Measurements from ENCODE around the gene DPYSL4.

DPYSL4 gene

DNA sequence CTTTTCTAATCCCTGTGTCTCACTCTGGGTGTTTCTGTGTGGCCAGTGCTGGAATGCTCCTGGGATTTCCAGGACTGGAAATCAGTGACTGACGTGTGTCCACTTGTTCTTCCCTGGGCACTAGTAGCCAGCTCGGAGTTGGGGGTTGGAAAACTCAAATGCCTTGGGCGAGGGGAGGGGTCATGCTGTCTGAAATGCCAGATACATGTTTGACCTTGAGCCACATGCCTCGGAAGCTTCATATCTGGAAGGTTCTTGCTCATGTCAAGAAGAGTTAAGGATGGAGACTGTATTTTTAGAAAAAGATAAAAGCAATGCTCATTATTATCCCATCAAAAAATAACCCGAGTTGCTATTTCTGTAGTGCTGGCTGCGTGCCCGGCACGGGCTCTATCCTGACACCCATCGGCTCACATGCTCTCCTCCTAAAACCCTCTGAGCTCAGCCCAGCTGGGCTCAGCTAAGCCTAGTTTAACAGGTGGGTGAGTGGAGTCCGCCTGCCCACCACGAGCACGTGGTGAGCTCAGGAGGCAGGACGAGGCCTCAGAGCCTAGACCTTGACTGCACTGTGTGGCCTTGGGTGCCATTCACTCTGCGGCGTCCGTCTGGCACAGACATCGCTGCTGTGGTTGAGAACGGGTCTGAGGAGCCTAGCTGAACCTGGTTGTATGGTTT is 6.4 kb downstream of the DPYSL4 start:
- Histone ChIP-seq H3K36me3 (ENCODE audit: control insufficient read depth, insufficient read depth, low read length) (peaks cover 25% of the 10 kb centered on the region), H3K4me1 (ENCODE audit: control insufficient read depth, insufficient read depth, low read length, poor library complexity, severe bottlenecking) (no peaks in the 10 kb centered on the region), H3K4me3 (ENCODE audit: extremely low read depth, insufficient read depth, low read length, poor library complexity, severe bottlenecking) (no peak overlapping the region), H3K9me3 (ENCODE audit: control insufficient read depth, low read length) (no peaks in the 10 kb centered on the region), H3K27ac (ENCODE audit: low read depth, low read length, severe bottlenecking) (no peak overlapping the region)
- 84 to 87% methylated on average over 13 to 16 of the region's 18 CpGs for WGBS, 2 experiments (ENCODE audit: insufficient coverage in 2 of 2)

DNA sequence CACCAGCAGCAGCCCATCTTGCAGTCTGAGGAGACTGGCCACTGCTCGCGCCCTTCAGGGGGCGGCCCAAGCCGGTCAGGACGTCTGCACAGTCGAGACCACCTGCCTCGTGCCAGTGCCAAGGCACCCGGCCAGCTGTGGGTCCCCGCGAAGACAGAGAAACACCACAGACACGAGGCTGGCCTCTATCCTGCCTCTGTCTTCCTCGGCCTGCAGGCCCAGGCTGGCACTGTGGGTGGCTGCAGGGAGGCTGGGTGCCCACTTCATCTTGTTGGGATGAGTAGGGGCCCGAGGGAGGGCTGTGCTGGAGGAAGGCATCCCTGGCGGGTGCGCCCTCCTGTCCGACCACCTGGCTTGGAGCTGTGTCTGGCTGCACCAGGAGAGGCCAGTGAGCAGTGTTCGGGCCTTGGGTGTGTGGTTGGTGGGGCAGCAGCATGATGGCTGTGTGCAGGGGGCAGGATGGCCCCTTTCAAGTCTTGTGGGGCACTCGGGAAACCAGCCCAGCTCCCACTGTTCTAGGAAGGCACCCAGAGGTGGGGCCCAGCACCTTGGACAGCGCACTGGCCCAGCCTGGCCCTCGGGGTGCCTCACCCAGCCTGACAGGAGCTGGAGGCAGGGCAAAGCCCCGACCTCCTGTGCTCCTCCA is 7.3 kb downstream of the DPYSL4 start:
- WGBS, 2 experiments (ENCODE audit: insufficient coverage in 2 of 2) = 89 to 93% methylated on average over 18 of the region's 21 CpGs
- Histone ChIP-seq H3K4me3 (ENCODE audit: extremely low read depth, insufficient read depth, low read length, poor library complexity, severe bottlenecking) (no peak overlapping the region), H3K36me3 (ENCODE audit: control insufficient read depth, insufficient read depth, low read length) (peaks cover 25% of the 10 kb centered on the region), H3K9me3 (ENCODE audit: control insufficient read depth, low read length) (no peaks in the 10 kb centered on the region), H3K4me1 (ENCODE audit: control insufficient read depth, insufficient read depth, low read length, poor library complexity, severe bottlenecking) (no peaks in the 10 kb centered on the region), H3K27ac (ENCODE audit: low read depth, low read length, severe bottlenecking) (no peak overlapping the region)

DNA sequence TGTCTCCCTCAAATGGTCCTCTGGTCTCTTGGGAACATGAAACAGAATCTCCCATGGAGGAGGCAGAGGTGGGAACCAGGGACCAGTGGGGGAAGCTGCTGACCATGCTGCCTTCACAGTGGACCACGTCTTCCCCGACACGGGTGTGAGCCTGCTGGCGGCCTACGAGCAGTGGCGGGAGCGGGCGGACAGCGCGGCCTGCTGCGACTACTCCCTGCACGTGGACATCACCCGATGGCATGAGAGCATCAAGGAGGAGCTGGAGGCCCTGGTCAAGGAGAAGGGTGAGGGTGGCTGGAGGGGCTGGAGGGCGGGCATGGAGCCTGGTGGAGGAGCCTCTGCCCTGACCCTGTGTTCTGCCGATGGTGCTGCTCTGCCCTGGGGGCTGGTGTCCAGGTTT is 8.0 kb downstream of the DPYSL4 start:
- Histone ChIP-seq H3K9me3 (ENCODE audit: control insufficient read depth, low read length) (no peaks in the 10 kb centered on the region), H3K27ac (ENCODE audit: low read depth, low read length, severe bottlenecking) (no peak overlapping the region)
- WGBS, 2 experiments (ENCODE audit: insufficient coverage in 2 of 2) = 95 to 97% methylated on average over 7 to 12 of the region's 15 CpGs

DNA sequence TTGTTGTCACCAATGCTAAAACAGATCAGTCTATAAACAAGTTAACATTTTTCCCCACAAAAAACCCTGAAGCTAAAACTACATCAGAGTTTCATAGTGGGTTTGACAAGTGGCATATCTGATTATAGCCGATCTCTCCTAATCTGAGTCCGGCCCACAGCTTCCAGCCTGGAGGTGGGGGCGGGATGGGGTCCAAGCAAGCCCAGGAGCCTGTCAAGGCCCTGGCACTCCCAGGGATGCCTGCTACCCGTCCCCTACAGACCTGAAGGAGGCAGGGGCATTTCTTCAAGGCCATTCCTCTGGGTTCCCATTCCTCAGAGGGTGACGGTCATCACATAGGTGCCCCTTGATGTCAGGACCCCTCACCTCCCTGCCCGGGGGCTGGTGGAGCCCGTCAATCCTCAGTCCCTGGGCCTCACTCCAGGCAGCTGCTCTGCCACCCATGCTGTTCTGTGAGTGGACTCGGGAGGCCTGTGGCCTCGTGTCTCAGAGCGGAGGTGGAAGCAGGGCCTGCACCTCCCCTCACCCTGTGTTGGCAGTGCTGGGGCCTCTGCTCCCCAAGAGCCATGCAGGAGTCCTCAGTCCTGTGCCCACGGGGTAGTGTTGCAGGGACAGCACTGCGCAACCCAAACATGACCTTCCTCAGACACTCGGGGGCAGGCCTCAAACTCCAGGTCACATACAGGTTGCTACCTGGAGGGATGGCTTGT is 8.8 kb downstream of the DPYSL4 start:
- Histone ChIP-seq H3K36me3 (ENCODE audit: control insufficient read depth, insufficient read depth, low read length) (peaks cover 25% of the 10 kb centered on the region), H3K4me3 (ENCODE audit: extremely low read depth, insufficient read depth, low read length, poor library complexity, severe bottlenecking) (no peak overlapping the region)
- 88 to 89% methylated on average over 12 to 13 of the region's 13 CpGs for WGBS, 2 experiments (ENCODE audit: insufficient coverage in 2 of 2)

More for the DNA sequence above, 8.0 kb downstream of the DPYSL4 start:
- Histone ChIP-seq H3K4me1 (ENCODE audit: control insufficient read depth, insufficient read depth, low read length, poor library complexity, severe bottlenecking) (no peaks in the 10 kb centered on the region), H3K4me3 (ENCODE audit: extremely low read depth, insufficient read depth, low read length, poor library complexity, severe bottlenecking) (no peak overlapping the region), H3K36me3 (ENCODE audit: control insufficient read depth, insufficient read depth, low read length) (peaks cover 25% of the 10 kb centered on the region)

DNA sequence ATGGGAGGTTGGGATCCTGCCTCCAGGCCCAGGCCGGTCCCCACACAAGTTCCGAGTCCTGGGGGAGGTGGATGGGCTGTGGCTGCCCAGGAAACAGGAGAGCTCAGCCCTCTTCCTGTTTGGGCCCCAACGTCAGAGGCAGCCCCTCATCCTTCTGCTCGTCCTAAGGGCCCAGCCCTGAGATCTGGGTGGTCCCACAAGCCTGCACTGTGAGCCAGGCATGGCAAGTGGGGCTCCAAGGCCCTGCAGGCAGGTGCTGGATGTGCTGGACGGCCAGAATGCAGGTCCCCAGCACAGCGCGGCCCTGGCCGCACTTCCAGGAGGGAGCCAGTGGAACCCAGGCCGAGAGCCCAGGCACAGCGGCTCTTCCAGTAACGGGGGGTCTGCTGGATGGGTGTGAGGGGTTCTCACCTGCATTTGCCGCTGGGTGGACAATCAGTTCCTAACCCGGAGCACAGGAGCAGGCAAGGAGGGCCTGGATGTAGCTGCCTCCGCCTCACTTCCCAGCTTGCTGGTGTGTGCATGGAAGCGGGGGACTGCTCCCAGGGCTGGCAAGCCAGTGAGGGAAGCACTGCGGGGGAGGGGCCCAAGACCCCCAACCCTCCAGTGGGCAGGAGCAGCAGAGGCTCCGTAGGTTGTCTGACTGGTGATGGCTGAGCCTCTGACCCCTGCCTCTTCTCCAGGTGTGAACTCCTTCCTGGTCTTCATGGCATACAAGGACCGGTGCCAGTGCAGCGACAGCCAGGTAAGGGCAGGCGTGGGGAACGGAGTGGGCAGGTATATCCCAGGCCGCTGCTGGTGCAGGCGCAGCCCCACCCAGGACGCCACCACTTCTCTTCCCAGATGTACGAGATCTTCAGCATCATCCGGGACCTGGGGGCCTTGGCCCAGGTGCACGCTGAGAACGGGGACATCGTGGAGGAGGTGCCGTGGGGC is 9.7 kb downstream of the DPYSL4 start:
- no peaks in the 10 kb centered on the region for H3K9me3 ChIP-seq (ENCODE audit: control insufficient read depth, low read length)
- no peak overlapping the region for H3K4me3 ChIP-seq (ENCODE audit: extremely low read depth, insufficient read depth, low read length, poor library complexity, severe bottlenecking)
- no peak overlapping the region for H3K27ac ChIP-seq (ENCODE audit: low read depth, low read length, severe bottlenecking)
- H3K36me3 ChIP-seq (ENCODE audit: control insufficient read depth, insufficient read depth, low read length) = peaks cover 25% of the 10 kb centered on the region
- H3K4me1 ChIP-seq (ENCODE audit: control insufficient read depth, insufficient read depth, low read length, poor library complexity, severe bottlenecking) = no peaks in the 10 kb centered on the region
- 93% methylated on average over 22 to 28 of the region's 30 CpGs for WGBS, 2 experiments (ENCODE audit: insufficient coverage in 2 of 2)

More for the DNA sequence above, 8.8 kb downstream of the DPYSL4 start:
- H3K4me1 ChIP-seq (ENCODE audit: control insufficient read depth, insufficient read depth, low read length, poor library complexity, severe bottlenecking) = no peaks in the 10 kb centered on the region
- no peak overlapping the region for H3K27ac ChIP-seq (ENCODE audit: low read depth, low read length, severe bottlenecking)
- no peaks in the 10 kb centered on the region for H3K9me3 ChIP-seq (ENCODE audit: control insufficient read depth, low read length)

DNA sequence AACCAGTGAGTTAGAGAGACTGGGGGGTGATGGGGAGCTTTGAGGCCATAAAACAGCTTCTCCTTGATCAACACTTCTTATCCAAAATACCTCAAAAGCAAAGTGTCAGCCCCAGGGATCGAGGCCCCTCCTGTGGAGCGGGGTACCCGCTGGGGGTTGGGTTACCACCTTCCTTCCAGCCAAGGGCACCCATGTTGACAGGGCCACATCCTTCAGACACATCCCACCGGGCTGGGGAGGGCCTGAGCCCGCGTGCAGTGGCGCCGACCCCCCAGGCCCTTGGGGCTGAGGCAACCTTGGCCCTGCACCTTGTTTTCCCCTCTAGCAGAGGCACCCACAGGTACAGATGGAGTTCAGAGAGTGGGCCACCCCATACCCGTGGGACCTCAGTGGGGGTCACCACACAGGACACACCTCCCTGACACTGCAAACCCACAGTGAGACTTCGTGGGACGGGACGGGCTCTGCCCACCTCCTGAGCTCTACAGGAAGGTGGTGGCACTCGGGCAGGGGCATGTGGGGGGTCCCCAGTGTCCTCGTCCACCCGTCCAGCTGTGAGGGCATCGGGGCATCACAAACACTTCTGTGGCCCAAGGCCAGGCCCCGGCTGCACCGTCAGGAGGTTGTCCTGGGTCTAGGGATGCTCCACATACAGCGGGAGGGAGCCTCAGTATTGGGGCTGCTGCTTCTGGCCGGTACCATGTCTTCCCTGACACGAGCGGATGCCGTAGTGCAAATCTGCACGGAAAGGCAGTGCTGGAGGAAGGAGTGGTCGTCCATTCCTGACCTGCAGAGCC is 10.7 kb downstream of the DPYSL4 start:
- no peaks in the 10 kb centered on the region for H3K9me3 ChIP-seq (ENCODE audit: control insufficient read depth, low read length)
- WGBS, 2 experiments (ENCODE audit: insufficient coverage in 2 of 2) = 86 to 89% methylated on average over 13 to 24 of the region's 25 CpGs
- no peaks in the 10 kb centered on the region for H3K4me1 ChIP-seq (ENCODE audit: control insufficient read depth, insufficient read depth, low read length, poor library complexity, severe bottlenecking)
- peaks cover 19% of the 10 kb centered on the region for H3K36me3 ChIP-seq (ENCODE audit: control insufficient read depth, insufficient read depth, low read length)
- H3K27ac ChIP-seq (ENCODE audit: low read depth, low read length, severe bottlenecking) = no peak overlapping the region
- no peak overlapping the region for H3K4me3 ChIP-seq (ENCODE audit: extremely low read depth, insufficient read depth, low read length, poor library complexity, severe bottlenecking)

DNA sequence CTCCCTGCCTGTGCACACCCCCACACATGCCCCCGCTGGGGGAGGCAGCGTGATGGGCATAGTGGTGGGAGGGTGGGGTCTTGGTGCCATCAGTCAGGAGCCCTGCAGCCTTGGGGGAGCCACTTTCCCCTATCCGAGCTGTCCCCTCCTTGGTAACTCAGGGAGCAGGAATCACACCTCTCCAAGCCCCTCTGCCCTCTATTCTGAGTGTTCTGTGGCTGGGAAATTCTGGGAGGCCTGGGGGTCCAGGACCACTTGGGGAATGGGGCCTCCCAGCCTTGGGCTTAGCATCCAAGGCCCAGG is 11.3 kb downstream of the DPYSL4 start:
- Histone ChIP-seq H3K36me3 (ENCODE audit: control insufficient read depth, insufficient read depth, low read length) (peaks cover 19% of the 10 kb centered on the region), H3K27ac (ENCODE audit: low read depth, low read length, severe bottlenecking) (no peak overlapping the region), H3K4me1 (ENCODE audit: control insufficient read depth, insufficient read depth, low read length, poor library complexity, severe bottlenecking) (no peaks in the 10 kb centered on the region), H3K9me3 (ENCODE audit: control insufficient read depth, low read length) (no peaks in the 10 kb centered on the region), H3K4me3 (ENCODE audit: extremely low read depth, insufficient read depth, low read length, poor library complexity, severe bottlenecking) (no peak overlapping the region)
- WGBS, 2 experiments (ENCODE audit: insufficient coverage in 2 of 2) = no CpG with 5 or more reads among the region's 3 CpGs

DNA sequence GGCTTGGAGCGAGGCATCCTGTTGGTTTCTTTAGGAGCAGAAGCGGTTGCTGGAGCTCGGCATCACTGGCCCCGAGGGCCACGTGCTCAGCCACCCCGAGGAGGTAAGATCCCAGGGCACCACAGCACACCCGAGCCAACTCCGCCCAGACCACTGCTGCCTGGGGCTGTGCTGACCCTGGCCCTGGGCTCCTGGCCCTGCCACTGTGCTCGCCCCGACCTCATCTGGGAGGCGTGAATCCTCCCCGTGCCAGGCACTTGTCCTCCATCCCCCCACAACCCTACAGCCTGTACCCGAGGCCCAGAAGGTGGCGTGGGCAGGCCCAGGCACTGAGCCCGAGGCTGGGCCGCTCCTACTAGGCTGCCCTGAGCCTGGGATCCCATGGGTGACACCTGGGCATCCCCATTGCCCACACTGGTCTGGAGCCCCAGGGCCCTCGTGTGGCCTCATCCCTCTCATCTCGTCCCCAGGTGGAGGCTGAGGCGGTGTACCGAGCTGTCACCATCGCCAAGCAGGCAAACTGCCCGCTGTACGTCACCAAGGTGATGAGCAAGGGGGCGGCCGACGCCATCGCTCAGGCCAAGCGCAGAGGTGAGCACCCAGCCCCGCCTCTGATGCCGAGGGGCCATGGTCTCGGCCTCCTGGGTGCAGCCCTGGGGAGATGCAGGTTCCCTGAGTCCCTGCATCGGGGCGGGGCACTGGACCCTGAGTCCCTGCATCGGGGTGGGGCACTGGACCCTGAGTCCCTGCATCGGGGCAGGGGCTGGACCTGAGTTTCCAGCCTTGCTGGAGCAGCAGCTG is 11.8 kb downstream of the DPYSL4 start:
- Histone ChIP-seq H3K27ac (ENCODE audit: low read depth, low read length, severe bottlenecking) (no peak overlapping the region), H3K9me3 (ENCODE audit: control insufficient read depth, low read length) (no peaks in the 10 kb centered on the region), H3K4me3 (ENCODE audit: extremely low read depth, insufficient read depth, low read length, poor library complexity, severe bottlenecking) (no peak overlapping the region), H3K4me1 (ENCODE audit: control insufficient read depth, insufficient read depth, low read length, poor library complexity, severe bottlenecking) (no peaks in the 10 kb centered on the region), H3K36me3 (ENCODE audit: control insufficient read depth, insufficient read depth, low read length) (peaks cover 21% of the 10 kb centered on the region)
- WGBS, 2 experiments (ENCODE audit: insufficient coverage in 2 of 2) = 89 to 96% methylated on average over 33 to 35 of the region's 35 CpGs

DNA sequence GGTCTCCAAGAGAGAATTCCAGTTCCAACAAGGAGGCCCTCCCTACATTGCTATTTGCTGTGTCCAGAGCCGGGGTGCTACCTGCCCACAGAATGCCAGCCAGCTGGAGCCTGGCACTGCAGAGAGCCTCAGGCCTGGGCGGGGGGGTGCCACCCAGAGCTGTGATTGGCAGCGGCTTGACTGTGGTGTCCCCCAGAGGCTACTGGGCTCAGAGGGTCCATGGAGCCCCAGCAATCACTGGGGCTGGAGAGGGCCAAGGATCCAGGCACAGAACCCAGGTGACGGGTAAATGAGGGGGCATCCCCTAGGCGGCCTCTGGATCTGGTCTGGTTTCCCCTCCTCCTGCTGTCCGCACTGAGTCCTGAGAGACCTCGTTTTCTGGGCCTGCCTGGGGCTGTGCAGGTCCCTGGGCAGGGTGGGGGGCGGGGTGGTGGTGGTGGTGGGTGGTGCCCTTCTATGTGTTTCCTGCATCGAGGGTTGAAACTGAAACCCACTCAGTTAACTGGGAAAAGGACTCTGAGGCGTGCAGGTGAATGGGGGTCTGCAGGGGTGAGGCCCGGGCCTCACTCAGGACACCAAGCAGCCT is 12.6 kb downstream of the DPYSL4 start:
- 87 to 90% methylated on average over 7 to 8 of the region's 11 CpGs for WGBS, 2 experiments (ENCODE audit: insufficient coverage in 2 of 2)
- H3K36me3 ChIP-seq (ENCODE audit: control insufficient read depth, insufficient read depth, low read length) = peaks cover 16% of the 10 kb centered on the region
- H3K9me3 ChIP-seq (ENCODE audit: control insufficient read depth, low read length) = no peaks in the 10 kb centered on the region
- no peak overlapping the region for H3K4me3 ChIP-seq (ENCODE audit: extremely low read depth, insufficient read depth, low read length, poor library complexity, severe bottlenecking)
- H3K4me1 ChIP-seq (ENCODE audit: control insufficient read depth, insufficient read depth, low read length, poor library complexity, severe bottlenecking) = no peaks in the 10 kb centered on the region
- no peak overlapping the region for H3K27ac ChIP-seq (ENCODE audit: low read depth, low read length, severe bottlenecking)
